BE2C (cell line): ENCODE data around the gene RALGPS1.

Experiments
- DNase-seq: peaks from one replicate; pipeline ENCODE4 v3.0.0-alpha.2; 2020
- H3K27me3 ChIP-seq: fragments of 250-450 bp; sonication (Bioruptor Pico); 2 replicates; pipeline ENCODE4 v1.5.1; 2020; ENCODE audit warnings: mild to moderate bottlenecking
- H3K36me3 ChIP-seq: fragments of 250-450 bp; sonication (Bioruptor Pico); 2 replicates; pipeline ENCODE4 v1.5.1; 2020; ENCODE audit warnings: mild to moderate bottlenecking
- H3K4me1 ChIP-seq: fragments of 250-450 bp; sonication (Bioruptor Pico); 2 replicates; pipeline ENCODE4 v1.5.1; 2020
- H3K4me3 ChIP-seq: 2 replicates; pipeline ENCODE4 v1.5.1; 2011; ENCODE audit warnings: low read depth, low read length
- H3K9me3 ChIP-seq: fragments of 250-450 bp; sonication (Bioruptor Pico); 2 replicates; pipeline ENCODE4 v1.5.1; 2020
- TF ChIP-seq, protein P1 (sequence below): IDR thresholded peaks from 2 replicates; pipeline ENCODE4 v1.5.1; 2012; ENCODE audit warnings: mild to moderate bottlenecking, low read depth, low read length

The RALGPS1 gene

DNA sequence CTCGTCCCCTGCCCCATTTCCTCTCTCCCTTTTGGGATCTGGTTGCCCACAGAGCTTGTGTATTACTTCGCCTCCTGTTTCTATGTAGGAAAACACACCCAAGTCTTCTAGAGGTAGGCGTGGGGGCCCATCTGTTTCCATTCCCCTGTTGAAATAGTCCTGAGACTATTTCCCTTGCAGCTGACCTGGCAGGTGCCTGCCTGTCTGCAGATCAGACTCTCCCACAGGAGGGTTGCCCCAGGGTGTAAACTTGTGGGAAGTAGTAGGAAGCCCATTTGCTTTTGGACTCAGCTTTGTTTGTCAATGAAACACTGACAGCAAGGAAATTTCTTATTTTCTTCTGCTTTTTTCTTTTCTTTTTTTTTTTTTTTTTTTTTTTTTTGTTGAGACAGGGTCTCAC, 333.7 kb downstream of the RALGPS1 start:
- no peak for DNase-seq
- H3K27me3 ChIP-seq: no peaks in the 10 kb centered on the region
- H3K4me1 ChIP-seq: peaks cover 15% of the 10 kb centered on the region
- TF ChIP-seq, protein P1, sequence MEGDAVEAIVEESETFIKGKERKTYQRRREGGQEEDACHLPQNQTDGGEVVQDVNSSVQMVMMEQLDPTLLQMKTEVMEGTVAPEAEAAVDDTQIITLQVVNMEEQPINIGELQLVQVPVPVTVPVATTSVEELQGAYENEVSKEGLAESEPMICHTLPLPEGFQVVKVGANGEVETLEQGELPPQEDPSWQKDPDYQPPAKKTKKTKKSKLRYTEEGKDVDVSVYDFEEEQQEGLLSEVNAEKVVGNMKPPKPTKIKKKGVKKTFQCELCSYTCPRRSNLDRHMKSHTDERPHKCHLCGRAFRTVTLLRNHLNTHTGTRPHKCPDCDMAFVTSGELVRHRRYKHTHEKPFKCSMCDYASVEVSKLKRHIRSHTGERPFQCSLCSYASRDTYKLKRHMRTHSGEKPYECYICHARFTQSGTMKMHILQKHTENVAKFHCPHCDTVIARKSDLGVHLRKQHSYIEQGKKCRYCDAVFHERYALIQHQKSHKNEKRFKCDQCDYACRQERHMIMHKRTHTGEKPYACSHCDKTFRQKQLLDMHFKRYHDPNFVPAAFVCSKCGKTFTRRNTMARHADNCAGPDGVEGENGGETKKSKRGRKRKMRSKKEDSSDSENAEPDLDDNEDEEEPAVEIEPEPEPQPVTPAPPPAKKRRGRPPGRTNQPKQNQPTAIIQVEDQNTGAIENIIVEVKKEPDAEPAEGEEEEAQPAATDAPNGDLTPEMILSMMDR: no peak
- no peaks in the 10 kb centered on the region; the same call in 1 of the 2 replicates for H3K36me3 ChIP-seq
- no peak overlapping the region for H3K4me3 ChIP-seq
- no peaks in the 10 kb centered on the region for H3K9me3 ChIP-seq

DNA sequence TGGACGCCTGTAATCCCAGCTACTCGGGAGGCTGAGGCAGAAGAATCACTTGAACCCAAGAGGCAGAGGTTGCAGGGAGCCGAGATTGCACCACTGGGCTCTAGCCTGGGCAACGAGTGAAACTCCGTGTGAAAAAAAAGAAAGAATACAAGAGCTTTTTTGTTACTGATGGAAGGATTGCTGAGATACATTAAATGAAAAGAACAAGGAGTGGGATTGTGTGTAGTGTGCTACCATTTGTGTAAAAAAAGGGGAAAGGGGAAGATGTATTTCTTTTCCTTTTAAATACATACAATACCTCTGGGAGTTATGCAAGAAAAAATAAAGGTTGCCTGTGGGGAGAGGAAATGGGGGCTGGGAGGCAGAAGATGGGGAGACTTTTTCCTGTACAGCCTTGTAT, 335.3 kb downstream of the RALGPS1 start:
- no peak for DNase-seq
- no peaks in the 10 kb centered on the region for H3K27me3 ChIP-seq
- no peaks in the 10 kb centered on the region; the same call in 1 of the 2 replicates for H3K9me3 ChIP-seq
- H3K36me3 ChIP-seq: no peaks in the 10 kb centered on the region; the same call in 1 of the 2 replicates
- H3K4me3 ChIP-seq: no peak overlapping the region
- TF ChIP-seq, protein P1: no peak
- peaks cover 17% of the 10 kb centered on the region for H3K4me1 ChIP-seq

DNA sequence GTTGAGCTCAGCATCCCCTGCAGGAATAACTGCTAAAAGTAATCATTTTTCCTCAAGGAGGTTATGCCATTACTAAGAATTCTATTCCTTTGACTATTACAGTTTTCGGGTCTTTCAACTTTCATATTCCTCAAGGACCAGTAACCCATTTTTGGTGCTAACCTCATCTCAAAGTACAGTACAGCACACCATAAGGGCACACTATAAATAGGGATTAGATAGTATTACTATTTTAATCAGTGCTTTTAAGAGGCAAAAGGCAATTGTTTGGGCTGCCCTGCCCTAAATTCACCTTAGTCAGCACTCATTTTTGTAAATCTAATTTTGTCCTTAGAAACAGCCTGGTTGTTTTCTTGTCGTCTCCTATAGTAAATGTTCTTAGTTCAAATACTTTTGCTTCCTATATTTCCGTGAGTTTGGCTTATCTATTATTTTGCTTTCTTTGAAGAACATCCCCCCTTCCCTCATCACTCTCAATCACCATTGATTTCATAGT, 336.4 kb downstream of the RALGPS1 start:
- no peaks in the 10 kb centered on the region for H3K27me3 ChIP-seq
- no peak overlapping the region for H3K4me3 ChIP-seq
- TF ChIP-seq, protein P1: no peak
- no peaks in the 10 kb centered on the region; the same call in 1 of the 2 replicates for H3K9me3 ChIP-seq
- peaks cover 17% of the 10 kb centered on the region for H3K4me1 ChIP-seq
- no peaks in the 10 kb centered on the region; the same call in 1 of the 2 replicates for H3K36me3 ChIP-seq
- no peak for DNase-seq

DNA sequence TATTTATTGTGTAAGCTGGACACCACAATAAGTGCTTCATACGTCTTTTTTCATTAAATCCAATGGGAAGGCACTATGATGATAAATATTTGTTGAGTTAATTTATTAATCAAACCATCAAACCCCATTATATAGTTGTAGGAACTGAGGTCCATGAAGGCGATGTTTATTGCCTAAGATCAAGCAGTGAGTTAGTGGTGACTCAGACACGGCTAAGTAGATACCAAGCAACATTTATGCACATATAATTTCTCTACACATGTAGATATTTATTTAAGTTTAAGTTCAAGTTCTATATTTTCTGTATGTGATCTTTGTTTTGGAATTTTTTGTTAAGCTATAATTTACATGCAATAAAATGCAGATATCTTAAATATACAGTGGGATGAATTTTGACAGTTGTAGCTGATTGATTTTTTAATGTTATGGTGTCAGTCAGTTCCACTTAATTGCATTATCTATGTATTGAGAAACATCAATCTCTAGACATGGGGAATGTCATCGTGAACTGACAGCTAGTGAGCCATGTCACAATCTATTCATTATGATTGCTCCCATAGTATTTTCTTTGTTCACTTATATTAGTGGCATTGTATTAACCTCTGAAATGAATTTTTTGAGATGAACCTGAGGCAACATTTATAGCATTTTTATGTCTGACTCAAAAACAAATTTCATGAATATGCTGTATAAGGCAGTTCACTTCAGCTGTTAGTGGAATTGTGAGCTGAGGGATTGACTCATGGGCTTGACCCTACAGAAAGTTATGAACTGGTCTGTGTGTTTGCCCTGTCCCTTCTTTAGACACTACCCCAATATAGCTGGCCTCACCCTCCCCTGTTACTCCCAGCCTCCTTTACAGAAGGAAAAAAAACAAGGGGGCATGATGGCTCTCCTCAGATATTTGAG, 338.1 kb downstream of the RALGPS1 start:
- Histone ChIP-seq H3K27me3 (no peaks in the 10 kb centered on the region), H3K36me3 (no peaks in the 10 kb centered on the region; the same call in 1 of the 2 replicates), H3K4me3 (no peak overlapping the region), H3K4me1 (peaks cover 17% of the 10 kb centered on the region), H3K9me3 (no peaks in the 10 kb centered on the region; the same call in 1 of the 2 replicates)
- TF ChIP-seq, protein P1: no peak
- no peak for DNase-seq

DNA sequence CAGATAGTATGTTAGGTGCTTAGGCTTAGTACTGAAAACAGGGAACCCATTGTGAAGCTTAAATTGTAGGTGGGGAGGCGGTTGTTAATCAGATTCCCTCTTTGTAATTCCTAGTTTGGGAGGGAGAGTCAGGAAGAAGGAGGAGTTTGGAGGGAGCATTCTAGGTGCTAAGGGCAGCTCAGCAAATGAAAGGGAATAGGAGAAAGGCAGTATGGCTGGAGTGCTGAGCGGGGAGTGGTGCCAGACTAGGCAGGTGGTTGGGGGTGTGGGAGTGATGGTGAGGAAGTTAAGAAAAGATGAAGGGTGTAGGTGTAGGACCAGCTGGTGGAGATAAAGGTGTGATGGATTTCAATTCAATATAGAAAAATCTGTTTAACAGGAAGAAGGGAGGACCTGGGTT, 338.9 kb downstream of the RALGPS1 start:
- no peak for DNase-seq
- Histone ChIP-seq H3K4me1 (peaks cover 17% of the 10 kb centered on the region), H3K9me3 (no peaks in the 10 kb centered on the region; the same call in 1 of the 2 replicates), H3K27me3 (no peaks in the 10 kb centered on the region), H3K36me3 (no peaks in the 10 kb centered on the region; the same call in 1 of the 2 replicates), H3K4me3 (no peak overlapping the region)
- TF ChIP-seq, protein P1: no peak

DNA sequence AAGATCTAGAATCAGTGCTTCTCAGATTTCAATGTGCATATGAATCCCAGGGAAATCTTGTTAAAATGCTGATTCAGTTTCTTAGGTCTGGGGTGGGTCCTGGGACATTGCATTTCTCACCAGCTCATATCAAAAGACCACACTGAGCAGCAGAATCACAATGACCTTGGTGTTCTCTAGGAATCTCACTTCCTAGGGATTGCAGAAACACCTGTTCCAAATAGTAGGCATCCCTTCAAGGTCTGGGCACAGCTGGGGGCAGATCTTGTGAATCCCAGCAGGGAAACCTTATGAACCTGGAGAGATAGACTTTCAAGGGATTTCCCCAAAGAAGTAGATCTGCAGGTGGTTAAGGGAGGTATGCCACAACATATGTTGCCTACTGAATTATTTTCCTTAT, 341.1 kb downstream of the RALGPS1 start:
- Histone ChIP-seq H3K4me1 (peaks cover 17% of the 10 kb centered on the region), H3K36me3 (no peaks in the 10 kb centered on the region), H3K9me3 (no peaks in the 10 kb centered on the region; the same call in 1 of the 2 replicates), H3K27me3 (no peaks in the 10 kb centered on the region), H3K4me3 (no peak overlapping the region)
- TF ChIP-seq, protein P1: no peak
- no peak for DNase-seq
